HEK293 (cell line): Measurements from ENCODE around the gene PCSK6.

ENCODE experiments used
- KLF17 ChIP-seq: fragments of 450-650 bp; formaldehyde crosslinking; IDR thresholded peaks from 2 replicates; pipeline ENCODE4 v1.5.1; 2016; ENCODE audit warnings: missing biosample characterization, missing genetic modification characterization
- SETDB1 ChIP-seq: IDR thresholded peaks from one replicate; pipeline ENCODE4 v1.6.1; 2017; ENCODE audit warnings: mild to moderate bottlenecking, low read length, moderate library complexity, mixed read lengths; ENCODE audit not compliant: insufficient read length
- ZNF148 ChIP-seq: fragments of 450-650 bp; formaldehyde crosslinking; IDR thresholded peaks from 2 replicates; pipeline ENCODE4 v1.5.0; 2017; ENCODE audit warnings: missing biosample characterization, missing genetic modification characterization, borderline replicate concordance
- ZNF426 ChIP-seq: fragments of 450-650 bp; formaldehyde crosslinking; IDR thresholded peaks from 2 replicates; pipeline ENCODE4 v1.5.1; 2017; ENCODE audit warnings: missing biosample characterization, missing genetic modification characterization, mild to moderate bottlenecking, inconsistent platforms, moderate library complexity
- ZNF473 ChIP-seq: fragments of 450-650 bp; formaldehyde crosslinking; IDR thresholded peaks from 2 replicates; pipeline ENCODE4 v1.5.1; 2017; ENCODE audit warnings: missing biosample characterization, missing genetic modification characterization
- ZNF501 ChIP-seq: fragments of 450-650 bp; formaldehyde crosslinking; IDR thresholded peaks from 2 replicates; pipeline ENCODE4 v1.5.1; 2016; ENCODE audit warnings: missing biosample characterization, missing genetic modification characterization
- TF ChIP-seq, protein P1 (sequence below): fragments of 450-650 bp; formaldehyde crosslinking; IDR thresholded peaks from 2 replicates; pipeline ENCODE4 v1.5.1; 2016; ENCODE audit warnings: missing biosample characterization, missing genetic modification characterization, low read depth

DNA sequence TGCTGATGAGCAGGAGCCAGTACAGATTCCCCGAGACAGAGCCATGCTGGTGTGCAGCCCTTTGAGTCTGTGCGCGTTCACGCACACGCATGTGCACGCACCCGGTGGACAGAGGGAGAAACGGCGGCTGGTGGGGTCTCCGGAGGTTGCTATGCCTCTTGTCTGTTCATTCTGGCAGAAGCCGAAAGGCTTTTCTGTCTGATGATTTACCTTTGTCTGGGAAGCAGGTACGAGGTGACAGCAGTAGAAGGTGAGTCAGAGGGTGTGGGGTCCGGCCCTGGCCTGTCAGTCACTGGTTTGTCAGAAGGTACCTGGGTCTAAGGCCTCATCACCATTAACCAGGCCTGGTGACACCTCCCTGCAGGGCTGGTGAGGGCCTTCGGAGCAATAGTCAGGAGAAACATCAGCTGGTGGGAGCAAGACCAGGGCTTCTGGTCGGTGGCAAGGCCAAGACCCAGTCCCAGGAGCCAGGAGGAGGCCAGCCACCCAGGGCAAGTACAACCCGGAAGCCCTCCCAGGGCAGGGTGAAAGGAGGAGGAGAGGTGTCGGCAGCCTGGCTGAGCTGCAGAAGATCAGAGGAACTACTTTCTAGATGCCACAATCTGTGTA is 7.5 kb downstream of the PCSK6 start:
- TF ChIP-seq KLF17 (tag by site-specific recombination) (no peak), SETDB1 (no peak), ZNF473 (no peak), ZNF148 (tag by site-specific recombination) (no peak), ZNF426 (tag by site-specific recombination) (no peak), ZNF501 (tag by site-specific recombination) (no peak)
- TF ChIP-seq, protein P1, sequence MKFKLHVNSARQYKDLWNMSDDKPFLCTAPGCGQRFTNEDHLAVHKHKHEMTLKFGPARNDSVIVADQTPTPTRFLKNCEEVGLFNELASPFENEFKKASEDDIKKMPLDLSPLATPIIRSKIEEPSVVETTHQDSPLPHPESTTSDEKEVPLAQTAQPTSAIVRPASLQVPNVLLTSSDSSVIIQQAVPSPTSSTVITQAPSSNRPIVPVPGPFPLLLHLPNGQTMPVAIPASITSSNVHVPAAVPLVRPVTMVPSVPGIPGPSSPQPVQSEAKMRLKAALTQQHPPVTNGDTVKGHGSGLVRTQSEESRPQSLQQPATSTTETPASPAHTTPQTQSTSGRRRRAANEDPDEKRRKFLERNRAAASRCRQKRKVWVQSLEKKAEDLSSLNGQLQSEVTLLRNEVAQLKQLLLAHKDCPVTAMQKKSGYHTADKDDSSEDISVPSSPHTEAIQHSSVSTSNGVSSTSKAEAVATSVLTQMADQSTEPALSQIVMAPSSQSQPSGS = no peak
